Measurements from ENCODE around the gene ITGB3. TPM values are rescaled to one million over a fixed set of nuclear protein-coding genes. Genes with fewer than 3 reads are reported as not detected.

The ITGB3 gene
- polyA plus RNA-seq, 1 of the 3 experiments (the other 2 are of a cell fraction) = 4.6 TPM

GRCh38 chr17:47264166-47264565, 10.5 kb downstream of the ITGB3 start:
- Histone ChIP-seq H4K20me1 (ENCODE audit: insufficient read depth) (no peaks in the 10 kb centered on the region), H3K9ac (no peak overlapping the region), H3K79me2 (ENCODE audit: insufficient read depth) (no peaks in the 10 kb centered on the region), H2AFZ (ENCODE audit: low read depth) (no peak overlapping the region), H3K9me2 (no peaks in the 10 kb centered on the region), H3K4me3 (ENCODE audit: low read depth in 2 of 2, low read length in 1 of 2) (no peak overlapping the region), H3K27me3 (ENCODE audit: insufficient read depth) (no peaks in the 10 kb centered on the region), H3K27ac (ENCODE audit: low read depth in 2 of 2, low read length in 1 of 2) (no peak overlapping the region), H3K9me3 (no peaks in the 10 kb centered on the region), H3K36me3 (replicated peaks in 1 of 2; ENCODE audit: control insufficient read depth in 1 of 2, insufficient read depth in 2 of 2, low read length in 1 of 2) (no peaks in the 10 kb centered on the region), H3F3A (replicated peaks; ENCODE audit: insufficient read depth) (peaks cover 31% of the 10 kb centered on the region), H3K4me2 (no peak overlapping the region), H3K4me1 (ENCODE audit: control insufficient read depth in 1 of 2, insufficient read depth in 2 of 2, low read depth in 1 of 2, low read length in 1 of 2) (peaks cover 0 to 22% of the 10 kb centered on the region in 2 experiments; a peak in 2 of 4 replicates)
- ChIA-PET POLR2A (no interaction called here), CTCF (interaction anchor here (1.1 to 2.1 kb wide), 6 partner anchors 10 to 51 kb away, joined by 3 to 7 read pairs (median 4); no protein-coding TSS in a partner anchor)
- no peak for TF ChIP-seq RXRA (IDR thresholded peaks at IDR 0.05; ENCODE audit: borderline replicate concordance, low read depth)
- TF ChIP-seq USF2 (IDR thresholded peaks at IDR 0.05; ENCODE audit: borderline replicate concordance, low read depth, low read length) = no peak
- no peak for TF ChIP-seq RCOR1 (IDR thresholded peaks at IDR 0.05; ENCODE audit: low read length)
- no peak for TF ChIP-seq TAF1 (IDR thresholded peaks at IDR 0.05; ENCODE audit: borderline replicate concordance, low read depth, low read length)
- no peak for TF ChIP-seq USF1 (IDR thresholded peaks at IDR 0.05; ENCODE audit: borderline replicate concordance, low read depth)
- TF ChIP-seq CHD2 (IDR thresholded peaks at IDR 0.05; ENCODE audit: low read length, partially characterized antibody) = no peak
- TF ChIP-seq MAX (IDR thresholded peaks at IDR 0.05; ENCODE audit: low read depth) = no peak
- no peak for TF ChIP-seq JUND (IDR thresholded peaks at IDR 0.05)
- no peak for TF ChIP-seq SMC3 (IDR thresholded peaks at IDR 0.05; ENCODE audit: low read depth, low read length)
- no peak for TF ChIP-seq FOXJ3 (CRISPR knock-in tag; IDR thresholded peaks at IDR 0.05)
- no peak for TF ChIP-seq ZBTB33 (IDR thresholded peaks at IDR 0.05; ENCODE audit: borderline replicate concordance, low read depth)
- no peak for TF ChIP-seq EP300 (IDR thresholded peaks at IDR 0.05; ENCODE audit: borderline replicate concordance in 1 of 2, low read depth in 1 of 2, low read length in 1 of 2)
- TF ChIP-seq GABPA (IDR thresholded peaks at IDR 0.05; ENCODE audit: low read depth) = no peak
- TF ChIP-seq IRF3 (IDR thresholded peaks at IDR 0.05; ENCODE audit: low read depth, low read length) = no peak
- TF ChIP-seq RAD21 (IDR thresholded peaks at IDR 0.05; ENCODE audit: low read length) = no peak
- TF ChIP-seq TEAD4 (IDR thresholded peaks at IDR 0.05; ENCODE audit: borderline replicate concordance, insufficient read depth) = no peak
- TF ChIP-seq ELF1 (IDR thresholded peaks at IDR 0.05) = no peak
- no peak for TF ChIP-seq YY1 (IDR thresholded peaks at IDR 0.05; ENCODE audit: low read depth)
- no peak for TF ChIP-seq FOXM1 (IDR thresholded peaks at IDR 0.05; ENCODE audit: low read depth)
- TF ChIP-seq MXI1 (IDR thresholded peaks at IDR 0.05; ENCODE audit: low read depth, low read length) = no peak
- DNase-seq = no peak
- 94% methylated on average over 2 of the region's 2 CpGs for WGBS (ENCODE audit: low lambda C conversion rate)
